GM12878 (cell line): ENCODE data around the gene STYXL1. TPM values are rescaled to one million over a fixed set of nuclear protein-coding genes. Genes with fewer than 3 reads are reported as not detected.

Experiments
- ATAC-seq: fragments of 200-7000 bp; cut with Tn5 transposase; 3 replicates; pipeline ENCODE4 v1.9.1; 2020; ENCODE audit warnings: mild to moderate bottlenecking, moderate library complexity
- BruUV-seq: library from RNA; stranded (reverse); fragments of 400-500 nt; replicated peaks from 2 replicates; lab custom pipeline; 2021; lab: Mats Ljungman, UMichigan
- CTCF ChIA-PET: fragments of 300-600 bp; sonication (Branson Sonifier 250); formaldehyde crosslinking; extraction: SDS; loops from one replicate; lab custom pipeline; 2021; ENCODE audit warnings: inconsistent platforms; lab: Yijun Ruan, JAX
- POLR2A ChIA-PET: fragments of 350-600 bp; formaldehyde crosslinking; extraction: SDS; loops from one replicate; lab custom pipeline; 2021; ENCODE audit warnings: inconsistent platforms; lab: Charles Lee
- RAD21 ChIA-PET: fragments of 300-600 bp; sonication (Branson Sonifier 250); formaldehyde crosslinking; loops from one replicate; lab custom pipeline; 2023; ENCODE audit warnings: antibody characterized with exemption; ENCODE audit not compliant: unreplicated experiment; lab: Charles Lee
- SMC1A ChIA-PET: fragments of 300-600 bp; sonication (Branson Sonifier 250); formaldehyde crosslinking; loops from one replicate; lab custom pipeline; 2023; ENCODE audit not compliant: unreplicated experiment, uncharacterized antibody; lab: Charles Lee
- DNase-seq: peaks from one replicate; pipeline ENCODE4 v3.0.0-alpha.2; 2011; ENCODE audit warnings: low read depth, low spot score
- FAIRE-seq: peaks from 3 replicates; lab custom pipeline; 2011; peaks lifted over from hg19 to GRCh38; lab: Jason Lieb, UNC
- H2AFZ ChIP-seq: 2 replicates; pipeline ENCODE4 v1.6.0; 2011; ENCODE audit warnings: low read depth, low read length, control low read depth; ENCODE audit not compliant: control insufficient read depth
- H3K27ac ChIP-seq: 2 replicates; pipeline ENCODE4 v1.5.1; 2011; ENCODE audit warnings: control low read depth; ENCODE audit not compliant: control insufficient read depth, insufficient read depth
- H3K27me3 ChIP-seq, 2 experiments: replicated peaks in 1 of 2; 2 replicates each; pipeline versions ENCODE4 v1.6.0 to v1.6.1; 2011; ENCODE audit warnings: low read length in 1 of 2; ENCODE audit not compliant: control insufficient read depth in 2 of 2, insufficient read depth in 2 of 2
- H3K36me3 ChIP-seq, 2 experiments: 2 replicates each; pipeline ENCODE4 v1.5.1; 2011; ENCODE audit warnings: low read length in 1 of 2; ENCODE audit not compliant: control insufficient read depth in 2 of 2, insufficient read depth in 2 of 2
- H3K4me1 ChIP-seq: 2 replicates; pipeline ENCODE4 v1.6.1; 2011; ENCODE audit warnings: mild to moderate bottlenecking, low read length, moderate library complexity, mixed read lengths; ENCODE audit not compliant: control insufficient read depth, insufficient read depth
- H3K4me2 ChIP-seq: 2 replicates; pipeline ENCODE4 v1.6.0; 2011; ENCODE audit warnings: control low read depth; ENCODE audit not compliant: control insufficient read depth, insufficient read depth
- H3K4me3 ChIP-seq: fragments of 200-600 bp; sonication (generic); 2 replicates; pipeline ENCODE4 v1.5.1; 2016
- H3K79me2 ChIP-seq: 2 replicates; pipeline ENCODE4 v1.6.0; 2011; ENCODE audit warnings: low read length; ENCODE audit not compliant: control insufficient read depth, insufficient read depth
- H3K9ac ChIP-seq: 2 replicates; pipeline ENCODE4 v1.8.0; 2011; ENCODE audit warnings: low read length, control low read depth, mixed read lengths; ENCODE audit not compliant: control insufficient read depth, insufficient read depth
- H3K9me3 ChIP-seq: replicated peaks from 3 replicates; pipeline ENCODE4 v1.5.1; 2011; ENCODE audit warnings: mild to moderate bottlenecking, low read length; ENCODE audit not compliant: control insufficient read depth, insufficient read depth
- H4K20me1 ChIP-seq: 2 replicates; pipeline ENCODE4 v1.6.0; 2011; ENCODE audit not compliant: control insufficient read depth, insufficient read depth
- CUX1 ChIP-seq: IDR thresholded peaks from 2 replicates; pipeline ENCODE4 v1.6.1; 2012; ENCODE audit warnings: improper control_type of control experiment, low read depth, low read length; ENCODE audit not compliant: insufficient replicate concordance
- DPF2 ChIP-seq: fragments of 450-650 bp; IDR thresholded peaks from 2 replicates; pipeline ENCODE4 v1.6.1; 2017; ENCODE audit warnings: mild to moderate bottlenecking
- E4F1 ChIP-seq: fragments of 450-650 bp; IDR thresholded peaks from 2 replicates; pipeline ENCODE4 v1.6.1; 2018; ENCODE audit warnings: borderline replicate concordance, mild to moderate bottlenecking; ENCODE audit not compliant: partially characterized antibody
- MEF2A ChIP-seq: IDR thresholded peaks from 2 replicates; pipeline ENCODE4 v1.6.1; 2011; ENCODE audit warnings: low read depth, mild to moderate bottlenecking, low read length, moderate library complexity; ENCODE audit not compliant: insufficient read depth
- NR2F1 ChIP-seq: fragments of 450-650 bp; conservative IDR thresholded peaks from 2 replicates; pipeline ENCODE4 v1.6.1; 2017; ENCODE audit warnings: mild to moderate bottlenecking
- POLR2AphosphoS2 ChIP-seq: IDR thresholded peaks from 2 replicates; pipeline ENCODE4 v1.6.1; 2011; ENCODE audit warnings: low read depth, mild to moderate bottlenecking, low read length, improper control_type of control experiment, moderate library complexity
- RAD21 ChIP-seq: IDR thresholded peaks from 2 replicates; pipeline ENCODE4 v1.6.1; 2011; ENCODE audit warnings: mild to moderate bottlenecking, low read depth, low read length, moderate library complexity; ENCODE audit not compliant: insufficient read depth
- RUNX3 ChIP-seq: IDR thresholded peaks from 2 replicates; pipeline ENCODE4 v1.6.1; 2012; ENCODE audit warnings: low read length, inconsistent platforms
- SMAD1 ChIP-seq: fragments of 450-650 bp; IDR thresholded peaks from 2 replicates; pipeline ENCODE4 v1.6.1; 2018; ENCODE audit warnings: mild to moderate bottlenecking, low read depth; ENCODE audit not compliant: partially characterized antibody
- SRF ChIP-seq, 2 experiments: IDR thresholded peaks; 2 replicates each; pipeline ENCODE4 v1.6.1; 2011; ENCODE audit warnings: low read depth in 2 of 2, low read length in 2 of 2, mild to moderate bottlenecking in 1 of 2, moderate library complexity in 1 of 2
- YBX1 ChIP-seq: fragments of 450-650 bp; IDR thresholded peaks from 2 replicates; pipeline ENCODE4 v1.6.1; 2016; ENCODE audit warnings: antibody characterized with exemption
- ZNF384 ChIP-seq: IDR thresholded peaks from 2 replicates; pipeline ENCODE4 v1.6.1; 2012; ENCODE audit warnings: low read depth, mild to moderate bottlenecking, low read length, improper control_type of control experiment, borderline replicate concordance
- WGBS: methylation state at CpG from one replicate; pipeline ENCODE4 v1.1.6; 2016; ENCODE audit warnings: low lambda C conversion rate; ENCODE audit not compliant: insufficient replicate concordance, insufficient coverage; ENCODE audit errors: missing lambda C conversion rate; 5-methylcytosine and 5-hydroxymethylcytosine counted together
- in situ Hi-C: fragments of 300-500 bp; cut with MboI; formaldehyde crosslinking; loops from 9 replicates; pipeline ENCODE4 v1.14.3; 2018; ENCODE audit warnings: mixed read lengths
- intact Hi-C: fragments of 100-400 bp; cut with micrococcal nuclease; formaldehyde crosslinking; loops from one replicate; pipeline ENCODE4 v1.14.2; 2022; ENCODE audit not compliant: unreplicated experiment
- polyA plus RNA-seq, 11 experiments: library from polyadenylated mRNA; depleted of rRNA in 4 of 11; unstranded in 6 of 11; stranded (reverse) in 5 of 11; fragments of >200 nt; fragmentation: Nextera tagmentation in 4 of 11; fragmentation: Illumina TruSeq in 1 of 11; extraction: Ambion mirVana in 4 of 11; extraction: Trizol in 1 of 11; gene quantifications; 1 replicate in 1 of 11; 2 replicates in 10 of 11; pipeline versions ENCODE4 v1.2.1 to v1.2.3, GENCODE V29; 2011 to 2016; ENCODE audit warnings: inconsistent platforms in 2 of 11, missing spikeins in 2 of 11, low read depth in 1 of 11
- total RNA-seq, 4 experiments: library from RNA; depleted of rRNA in 3 of 4; stranded (reverse); fragments of >200 nt in 3 of 4; fragmentation: Illumina TruSeq in 1 of 4; extraction: Trizol in 1 of 4; gene quantifications; 2 replicates each; pipeline versions ENCODE4 v1.2.1 to v1.2.3, GENCODE V29; 2013 to 2021
- TF ChIP-seq, protein P1 (sequence below): fragments of 450-650 bp; IDR thresholded peaks from 2 replicates; pipeline ENCODE4 v1.6.1; 2017; ENCODE audit warnings: antibody characterized with exemption, mild to moderate bottlenecking, moderate library complexity

STYXL1 gene
- total and polyA plus RNA-seq, 10 of the 15 experiments (the other 5 are each of a cell fraction or from before 2014, with no cell fraction given): 18.4 to 65.9 (median 40.7) TPM

GRCh38 chr7:75991531-75992082 lies 56.2 kb downstream of the STYXL1 start:
- H3K27ac ChIP-seq: no peak overlapping the region
- FAIRE-seq (no peak), DNase-seq (no peak), ATAC-seq (no peak)
- H3K27me3 ChIP-seq: no peaks in the 10 kb centered on the region
- BruUV-seq: no TSS peak
- peaks cover 0 to 3% of the 10 kb centered on the region in 2 experiments; a peak in 1 of 4 replicates for H3K36me3 ChIP-seq
- H3K4me1 ChIP-seq: peaks cover 3% of the 10 kb centered on the region
- no peaks in the 10 kb centered on the region for H3K79me2 ChIP-seq
- ChIA-PET SMC1A (no interaction called here), CTCF (no interaction called here), RAD21 (interaction anchor here (1.4 to 3.4 kb wide), 2 partner anchors 29 to 76 kb away, joined by 4 to 14 read pairs; no protein-coding TSS in a partner anchor), POLR2A (no interaction called here)
- H2AFZ ChIP-seq: no peak overlapping the region
- WGBS: 97% methylated on average over 9 of the region's 9 CpGs
- in situ Hi-C loops: no loop called here
- TF ChIP-seq E4F1 (no peak), ZNF384 (no peak), POLR2AphosphoS2 (no peak), CUX1 (no peak), MEF2A (no peak), DPF2 (no peak), RAD21 (no peak), YBX1 (no peak), NR2F1 (no peak), SRF (IDR thresholded peaks at IDR 0.05; ENCODE audit: low read depth in 2 of 2, low read length in 2 of 2) (no peak), RUNX3 (no peak), SMAD1 (no peak)
- TF ChIP-seq, protein P1, sequence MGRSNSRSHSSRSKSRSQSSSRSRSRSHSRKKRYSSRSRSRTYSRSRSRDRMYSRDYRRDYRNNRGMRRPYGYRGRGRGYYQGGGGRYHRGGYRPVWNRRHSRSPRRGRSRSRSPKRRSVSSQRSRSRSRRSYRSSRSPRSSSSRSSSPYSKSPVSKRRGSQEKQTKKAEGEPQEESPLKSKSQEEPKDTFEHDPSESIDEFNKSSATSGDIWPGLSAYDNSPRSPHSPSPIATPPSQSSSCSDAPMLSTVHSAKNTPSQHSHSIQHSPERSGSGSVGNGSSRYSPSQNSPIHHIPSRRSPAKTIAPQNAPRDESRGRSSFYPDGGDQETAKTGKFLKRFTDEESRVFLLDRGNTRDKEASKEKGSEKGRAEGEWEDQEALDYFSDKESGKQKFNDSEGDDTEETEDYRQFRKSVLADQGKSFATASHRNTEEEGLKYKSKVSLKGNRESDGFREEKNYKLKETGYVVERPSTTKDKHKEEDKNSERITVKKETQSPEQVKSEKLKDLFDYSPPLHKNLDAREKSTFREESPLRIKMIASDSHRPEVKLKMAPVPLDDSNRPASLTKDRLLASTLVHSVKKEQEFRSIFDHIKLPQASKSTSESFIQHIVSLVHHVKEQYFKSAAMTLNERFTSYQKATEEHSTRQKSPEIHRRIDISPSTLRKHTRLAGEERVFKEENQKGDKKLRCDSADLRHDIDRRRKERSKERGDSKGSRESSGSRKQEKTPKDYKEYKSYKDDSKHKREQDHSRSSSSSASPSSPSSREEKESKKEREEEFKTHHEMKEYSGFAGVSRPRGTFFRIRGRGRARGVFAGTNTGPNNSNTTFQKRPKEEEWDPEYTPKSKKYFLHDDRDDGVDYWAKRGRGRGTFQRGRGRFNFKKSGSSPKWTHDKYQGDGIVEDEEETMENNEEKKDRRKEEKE: no peak
- no peak overlapping the region for H3K4me2 ChIP-seq
- H3K9me3 ChIP-seq: no peaks in the 10 kb centered on the region
- H3K4me3 ChIP-seq: no peak overlapping the region
- intact Hi-C loops: no loop called here
- no peaks in the 10 kb centered on the region for H4K20me1 ChIP-seq
- H3K9ac ChIP-seq: no peak overlapping the region
